Measurements from ENCODE around the gene ASTL.

Gene ASTL

GRCh38 chr2:96113367-96113677 is 25.0 kb downstream of the ASTL start:
- Histone ChIP-seq H3K27ac (ENCODE audit: low read length) (no peak overlapping the region), H3K36me3 (ENCODE audit: insufficient read depth, low read depth, low read length) (no peaks in the 10 kb centered on the region), H3K27me3 (ENCODE audit: insufficient read depth, low read length) (peaks cover 34% of the 10 kb centered on the region), H3K4me1 (ENCODE audit: insufficient read depth, low read length) (peaks cover 3% of the 10 kb centered on the region; the same call in 1 of the 2 replicates), H3K4me3 (ENCODE audit: low read length) (no peak overlapping the region), H3K9ac (ENCODE audit: low read depth, low read length) (no peak overlapping the region), H3K9me3 (ENCODE audit: insufficient read depth, low read depth, low read length) (no peaks in the 10 kb centered on the region)

DNA sequence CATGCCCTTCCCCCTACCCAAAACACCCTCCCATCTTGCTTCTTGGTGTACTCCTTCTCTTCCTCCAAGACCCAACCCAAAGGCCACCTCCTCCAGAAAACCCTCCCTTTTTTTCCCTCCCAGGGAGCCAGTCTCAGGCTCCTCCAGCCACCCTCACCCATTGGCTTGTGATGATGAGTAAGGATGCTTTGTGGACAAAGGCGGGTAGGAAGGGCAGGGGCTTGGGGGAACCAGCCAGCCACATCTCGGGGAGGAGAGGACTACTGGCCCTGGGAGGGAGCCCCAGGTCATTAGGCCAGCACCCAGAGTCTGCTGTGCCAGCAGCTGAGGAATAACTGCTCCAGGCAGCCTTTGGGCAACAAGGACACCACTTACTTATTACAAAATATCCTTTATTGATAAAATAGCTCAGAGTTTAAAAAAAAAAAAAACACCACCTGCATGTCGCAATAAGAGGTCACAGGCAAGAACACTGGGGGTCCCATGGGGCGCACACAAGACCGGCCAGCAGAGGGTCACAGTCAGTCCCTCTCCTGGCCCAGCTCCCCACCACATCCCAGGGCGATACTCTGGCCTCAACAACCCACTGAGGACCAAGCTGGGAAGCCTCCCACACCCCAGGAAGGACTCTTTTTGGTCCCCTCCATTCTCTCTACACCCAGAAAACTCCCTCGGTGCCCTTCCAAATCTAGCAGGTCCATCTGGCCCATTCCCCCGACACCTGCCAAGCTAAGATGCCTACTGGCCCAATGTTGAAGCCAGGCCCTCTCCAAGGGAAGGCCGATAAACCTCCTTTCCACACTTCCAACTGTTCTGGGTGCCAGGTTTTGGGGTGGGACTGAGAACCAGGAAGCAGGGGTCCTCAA is 25.6 kb downstream of the ASTL start:
- Histone ChIP-seq H3K36me3 (ENCODE audit: insufficient read depth, low read depth, low read length) (no peaks in the 10 kb centered on the region), H3K27me3 (ENCODE audit: insufficient read depth, low read length) (peaks cover 28% of the 10 kb centered on the region), H3K9me3 (ENCODE audit: insufficient read depth, low read depth, low read length) (no peaks in the 10 kb centered on the region), H3K9ac (ENCODE audit: low read depth, low read length) (no peak overlapping the region), H3K4me3 (ENCODE audit: low read length) (no peak overlapping the region), H3K4me1 (ENCODE audit: insufficient read depth, low read length) (peaks cover 3% of the 10 kb centered on the region; the same call in 1 of the 2 replicates), H3K27ac (ENCODE audit: low read length) (no peak overlapping the region)

GRCh38 chr2:96111823-96112500 is 26.3 kb downstream of the ASTL start:
- Histone ChIP-seq H3K4me1 (ENCODE audit: insufficient read depth, low read length) (peaks cover 7% of the 10 kb centered on the region; the same call in 1 of the 2 replicates), H3K36me3 (ENCODE audit: insufficient read depth, low read depth, low read length) (no peaks in the 10 kb centered on the region)

GRCh38 chr2:96111257-96111640 is 27.1 kb downstream of the ASTL start:
- Histone ChIP-seq H3K27ac (ENCODE audit: low read length) (no peak overlapping the region), H3K4me1 (ENCODE audit: insufficient read depth, low read length) (peaks cover 7% of the 10 kb centered on the region; the same call in 1 of the 2 replicates), H3K9me3 (ENCODE audit: insufficient read depth, low read depth, low read length) (no peaks in the 10 kb centered on the region), H3K27me3 (ENCODE audit: insufficient read depth, low read length) (peaks cover 19% of the 10 kb centered on the region), H3K4me3 (ENCODE audit: low read length) (no peak overlapping the region), H3K36me3 (ENCODE audit: insufficient read depth, low read depth, low read length) (no peaks in the 10 kb centered on the region), H3K9ac (ENCODE audit: low read depth, low read length) (no peak overlapping the region)

More at GRCh38 chr2:96111823-96112500, 26.3 kb downstream of the ASTL start:
- H3K9me3 ChIP-seq (ENCODE audit: insufficient read depth, low read depth, low read length), result no peaks in the 10 kb centered on the region
- peaks cover 20% of the 10 kb centered on the region for H3K27me3 ChIP-seq (ENCODE audit: insufficient read depth, low read length)
- no peak overlapping the region for H3K4me3 ChIP-seq (ENCODE audit: low read length)
- H3K9ac ChIP-seq (ENCODE audit: low read depth, low read length), result no peak overlapping the region
- H3K27ac ChIP-seq (ENCODE audit: low read length), result no peak overlapping the region

DNA sequence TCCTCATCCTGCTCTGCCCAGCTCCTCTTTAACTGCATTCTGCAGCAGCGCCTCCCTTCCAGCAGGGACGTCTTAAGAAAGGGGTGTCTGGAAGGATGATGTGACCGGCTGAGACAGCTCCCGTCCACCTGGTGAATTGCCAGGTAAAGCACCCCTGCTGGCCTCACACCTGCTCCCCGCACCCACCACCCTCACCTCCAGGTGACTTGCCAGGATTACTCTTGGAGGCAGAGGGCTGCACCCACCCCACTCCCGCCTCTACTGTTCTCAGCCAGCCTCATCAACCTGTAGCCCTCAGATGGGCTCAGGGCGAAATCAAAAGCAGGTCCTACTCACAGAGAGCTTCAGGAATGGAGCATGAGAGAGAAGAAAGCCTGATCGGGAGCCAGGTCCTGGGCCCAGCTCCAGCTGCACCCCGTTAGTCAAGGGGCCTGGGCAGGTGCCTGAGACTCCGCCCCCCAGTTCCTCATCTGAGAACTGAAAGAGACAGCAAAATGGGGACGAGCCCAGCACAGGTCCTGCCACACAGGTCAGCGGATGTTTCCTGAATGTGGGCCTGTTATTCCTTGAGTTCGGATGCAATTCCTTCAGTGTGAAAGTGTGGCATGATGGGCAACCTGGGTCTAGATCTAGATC is 27.6 kb downstream of the ASTL start:
- Histone ChIP-seq H3K27ac (ENCODE audit: low read length) (no peak overlapping the region), H3K4me1 (ENCODE audit: insufficient read depth, low read length) (peaks cover 7% of the 10 kb centered on the region; the same call in 1 of the 2 replicates), H3K9ac (ENCODE audit: low read depth, low read length) (no peak overlapping the region), H3K36me3 (ENCODE audit: insufficient read depth, low read depth, low read length) (no peaks in the 10 kb centered on the region), H3K9me3 (ENCODE audit: insufficient read depth, low read depth, low read length) (0 out of 2 replicates have a peak, but pooled peaks cover under 1% of the 10 kb centered on the region), H3K27me3 (ENCODE audit: insufficient read depth, low read length) (peaks cover 14% of the 10 kb centered on the region), H3K4me3 (ENCODE audit: low read length) (no peak overlapping the region)

GRCh38 chr2:96109931-96110511 is 28.3 kb downstream of the ASTL start:
- Histone ChIP-seq H3K4me1 (ENCODE audit: insufficient read depth, low read length) (peaks cover 7% of the 10 kb centered on the region; the same call in 1 of the 2 replicates), H3K27me3 (ENCODE audit: insufficient read depth, low read length) (peaks cover 7% of the 10 kb centered on the region), H3K27ac (ENCODE audit: low read length) (no peak overlapping the region), H3K36me3 (ENCODE audit: insufficient read depth, low read depth, low read length) (no peaks in the 10 kb centered on the region), H3K4me3 (ENCODE audit: low read length) (no peak overlapping the region), H3K9ac (ENCODE audit: low read depth, low read length) (no peak overlapping the region), H3K9me3 (ENCODE audit: insufficient read depth, low read depth, low read length) (peaks cover 7% of the 10 kb centered on the region; the same call in 1 of the 2 replicates)

GRCh38 chr2:96109361-96109680 is 29.0 kb downstream of the ASTL start:
- H3K4me1 ChIP-seq (ENCODE audit: insufficient read depth, low read length), result peaks cover 7% of the 10 kb centered on the region; the same call in 1 of the 2 replicates
- H3K4me3 ChIP-seq (ENCODE audit: low read length), result no peak overlapping the region

GRCh38 chr2:96108541-96109360 is 29.6 kb downstream of the ASTL start:
- H3K36me3 ChIP-seq (ENCODE audit: insufficient read depth, low read depth, low read length), result no peaks in the 10 kb centered on the region
- H3K4me1 ChIP-seq (ENCODE audit: insufficient read depth, low read length), result peaks cover 7% of the 10 kb centered on the region; the same call in 1 of the 2 replicates
- peak overlapping the region; percentile 16; the same call in 1 of the 2 replicates for H3K4me3 ChIP-seq (ENCODE audit: low read length)
- H3K27me3 ChIP-seq (ENCODE audit: insufficient read depth, low read length), result no peaks in the 10 kb centered on the region
- no peak overlapping the region for H3K27ac ChIP-seq (ENCODE audit: low read length)
- H3K9me3 ChIP-seq (ENCODE audit: insufficient read depth, low read depth, low read length), result peaks cover 8% of the 10 kb centered on the region; the same call in 1 of the 2 replicates
- peak overlapping the region; percentile 29; the same call in 1 of the 2 replicates for H3K9ac ChIP-seq (ENCODE audit: low read depth, low read length)

More at GRCh38 chr2:96109361-96109680, 29.0 kb downstream of the ASTL start:
- Histone ChIP-seq H3K27ac (ENCODE audit: low read length) (no peak overlapping the region), H3K9me3 (ENCODE audit: insufficient read depth, low read depth, low read length) (peaks cover 8% of the 10 kb centered on the region; the same call in 1 of the 2 replicates), H3K36me3 (ENCODE audit: insufficient read depth, low read depth, low read length) (no peaks in the 10 kb centered on the region), H3K9ac (ENCODE audit: low read depth, low read length) (peak overlapping the region; percentile 29; the same call in 1 of the 2 replicates), H3K27me3 (ENCODE audit: insufficient read depth, low read length) (0 out of 2 replicates have a peak, but pooled peaks cover under 1% of the 10 kb centered on the region)

DNA sequence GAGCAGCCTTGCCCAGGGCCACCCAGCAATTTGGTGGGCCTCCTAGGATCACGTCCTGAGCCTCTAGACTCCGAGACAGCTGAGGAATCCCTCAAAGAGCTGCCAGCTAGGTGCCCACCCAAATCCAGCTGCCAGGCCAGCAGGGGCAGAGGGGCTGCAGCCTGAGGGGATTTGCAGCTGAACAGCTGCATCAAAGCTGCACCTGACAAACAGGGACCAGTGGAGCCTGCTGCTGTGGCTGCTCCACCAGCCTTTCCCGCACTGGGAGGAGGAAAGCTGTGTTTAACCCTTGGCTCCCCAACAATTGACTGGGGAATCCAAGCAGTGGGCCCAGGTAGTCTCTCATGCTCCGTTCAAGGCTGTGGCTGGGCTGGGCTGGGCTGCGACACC is 30.2 kb downstream of the ASTL start:
- Histone ChIP-seq H3K36me3 (ENCODE audit: insufficient read depth, low read depth, low read length) (no peaks in the 10 kb centered on the region), H3K4me1 (ENCODE audit: insufficient read depth, low read length) (peaks cover 7% of the 10 kb centered on the region; the same call in 1 of the 2 replicates), H3K27ac (ENCODE audit: low read length) (no peak overlapping the region), H3K9me3 (ENCODE audit: insufficient read depth, low read depth, low read length) (peaks cover 8% of the 10 kb centered on the region; the same call in 1 of the 2 replicates), H3K9ac (ENCODE audit: low read depth, low read length) (0 out of 2 replicates have a peak overlapping the region, but pooled peaks have one; percentile 29), H3K4me3 (ENCODE audit: low read length) (peak overlapping the region; percentile 16; the same call in 1 of the 2 replicates), H3K27me3 (ENCODE audit: insufficient read depth, low read length) (no peaks in the 10 kb centered on the region)

DNA sequence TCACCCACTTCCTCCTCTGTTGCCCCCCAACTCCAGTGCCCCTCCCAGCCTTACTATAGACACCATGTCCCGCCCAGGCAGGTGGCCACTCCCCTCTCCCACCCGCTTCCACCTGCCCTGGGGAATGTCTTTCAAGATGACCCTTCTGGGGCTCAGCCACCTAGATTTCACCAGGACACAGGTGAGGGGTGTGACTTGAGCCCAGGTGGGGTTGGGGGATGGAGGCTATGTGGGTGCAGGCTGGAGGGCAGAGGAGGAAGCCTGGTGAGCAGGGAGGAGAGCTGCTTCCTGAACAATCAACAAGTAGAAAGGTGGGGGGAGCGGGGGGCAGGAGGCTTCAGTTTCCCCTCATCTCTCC is 30.6 kb downstream of the ASTL start:
- H3K9me3 ChIP-seq (ENCODE audit: insufficient read depth, low read depth, low read length), result peaks cover 8% of the 10 kb centered on the region; the same call in 1 of the 2 replicates
- no peaks in the 10 kb centered on the region for H3K27me3 ChIP-seq (ENCODE audit: insufficient read depth, low read length)
- no peak overlapping the region for H3K9ac ChIP-seq (ENCODE audit: low read depth, low read length)
- H3K36me3 ChIP-seq (ENCODE audit: insufficient read depth, low read depth, low read length), result no peaks in the 10 kb centered on the region
- peaks cover 7% of the 10 kb centered on the region; the same call in 1 of the 2 replicates for H3K4me1 ChIP-seq (ENCODE audit: insufficient read depth, low read length)
- no peak overlapping the region for H3K27ac ChIP-seq (ENCODE audit: low read length)
- no peak overlapping the region for H3K4me3 ChIP-seq (ENCODE audit: low read length)
